NCI-H526 treated with DMSO at 0.1 percent for 48 hours (cell line): ENCODE results near the gene SPRYD3.
"Not testable (repeated sequence)": the region's sequence is repeated elsewhere in the genome, so short reads cannot be mapped to it uniquely, and the experiment has no call there.

Source experiments
- DNase-seq: peaks from one replicate; lab custom pipeline; 2025; lab: John Stamatoyannopoulos, UW

Gene SPRYD3

GRCh38 chr12:53079226-53080117, at the start of gene SPRYD3:
Gene SPRYD3 (minus strand): TSS chr12:53079390. CDS start chr12:53079333, 57 bp downstream.
- DNase-seq: peak; percentile 94

DNA sequence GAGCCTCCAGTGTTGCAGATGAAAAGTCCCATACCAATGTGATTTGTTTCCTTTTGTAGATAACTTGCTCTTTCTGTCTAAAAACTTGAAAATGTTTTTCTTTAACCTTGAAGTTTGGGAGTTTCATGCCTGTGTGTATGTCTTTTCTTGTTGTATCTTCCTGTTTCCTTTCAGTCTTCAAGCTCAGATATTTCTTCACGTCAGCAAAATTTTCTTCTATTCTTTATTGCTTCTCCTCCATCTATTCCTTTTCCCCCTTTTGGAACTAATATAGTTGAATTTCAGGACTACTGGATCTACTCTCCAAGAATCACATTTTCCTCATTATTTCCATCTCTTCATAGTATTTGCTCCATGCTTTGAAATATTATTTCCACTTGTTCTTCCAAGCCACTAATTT, 48.0 kb upstream of the SPRYD3 start:
- no peak for DNase-seq

GRCh38 chr12:53124352-53124723, 45.1 kb upstream of the SPRYD3 start:
- no peak for DNase-seq

DNA sequence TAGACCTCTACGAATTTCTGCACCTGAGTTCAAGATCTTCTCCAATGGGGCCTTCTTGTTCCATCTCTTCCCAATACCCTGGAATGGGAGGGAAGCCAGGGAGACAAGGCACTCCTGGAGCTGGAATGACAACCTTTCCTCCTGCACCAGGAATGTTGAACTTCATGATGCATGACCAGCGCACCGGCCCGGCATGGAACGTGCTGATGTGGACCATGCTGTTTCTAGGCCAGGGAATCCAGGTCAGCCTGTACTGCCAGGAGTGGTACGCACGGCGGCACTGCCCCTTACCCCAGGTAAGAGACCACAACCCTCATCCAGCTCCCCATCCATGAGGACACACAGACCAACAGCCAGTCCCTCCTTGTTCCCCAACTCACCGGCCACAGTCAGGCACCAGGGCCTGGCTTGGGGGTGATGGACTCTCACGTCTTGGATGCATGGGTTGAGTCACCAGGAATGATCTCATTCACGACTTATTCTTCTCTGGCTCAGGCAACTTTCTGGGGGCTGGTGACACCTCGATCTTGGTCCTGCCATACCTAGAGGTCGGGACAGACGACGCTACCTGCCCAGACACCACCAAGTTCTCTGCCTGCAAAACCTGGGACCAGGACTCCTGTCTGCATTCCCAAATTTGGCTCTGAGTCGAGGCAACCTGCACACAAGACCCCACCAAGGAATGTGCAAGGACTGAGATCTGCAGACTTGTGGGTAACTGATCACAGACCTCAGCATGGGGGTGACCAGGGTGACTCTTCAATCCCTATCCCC, 44.6 kb upstream of the SPRYD3 start:
- DNase-seq: no peak

GRCh38 chr12:53122961-53123468, 43.8 kb upstream of the SPRYD3 start:
- DNase-seq: no peak

GRCh38 chr12:53120685-53121525, 41.7 kb upstream of the SPRYD3 start:
- DNase-seq: no peak

DNA sequence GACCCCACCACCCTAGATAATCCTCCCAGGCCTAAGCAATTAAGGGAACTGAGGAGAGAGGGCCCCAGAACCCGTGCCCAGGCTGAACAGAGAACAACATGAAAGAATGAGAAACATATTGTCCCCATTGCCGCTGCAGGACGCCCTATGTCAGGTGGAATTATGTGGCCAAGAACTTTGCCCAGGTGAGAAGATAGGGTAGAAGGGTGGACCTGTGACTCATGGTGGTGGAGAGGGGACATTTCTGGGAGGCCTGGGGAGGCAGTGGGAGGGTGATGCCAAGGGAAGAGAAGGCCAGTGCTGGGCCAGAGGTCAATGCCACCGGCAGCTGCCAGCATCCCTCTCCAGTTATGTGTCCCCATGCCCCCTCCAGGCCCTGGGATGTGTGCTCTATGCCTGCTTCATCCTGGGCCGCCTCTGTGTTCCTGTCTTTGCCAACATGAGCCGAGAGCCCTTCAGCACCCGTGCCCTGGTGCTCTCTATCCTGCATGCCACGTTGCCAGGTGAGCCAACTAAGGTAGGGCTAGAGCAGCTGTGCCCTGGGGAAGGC, 39.6 kb upstream of the SPRYD3 start:
- DNase-seq: no peak

GRCh38 chr12:53115891-53116648, 36.9 kb upstream of the SPRYD3 start:
- no peak for DNase-seq

DNA sequence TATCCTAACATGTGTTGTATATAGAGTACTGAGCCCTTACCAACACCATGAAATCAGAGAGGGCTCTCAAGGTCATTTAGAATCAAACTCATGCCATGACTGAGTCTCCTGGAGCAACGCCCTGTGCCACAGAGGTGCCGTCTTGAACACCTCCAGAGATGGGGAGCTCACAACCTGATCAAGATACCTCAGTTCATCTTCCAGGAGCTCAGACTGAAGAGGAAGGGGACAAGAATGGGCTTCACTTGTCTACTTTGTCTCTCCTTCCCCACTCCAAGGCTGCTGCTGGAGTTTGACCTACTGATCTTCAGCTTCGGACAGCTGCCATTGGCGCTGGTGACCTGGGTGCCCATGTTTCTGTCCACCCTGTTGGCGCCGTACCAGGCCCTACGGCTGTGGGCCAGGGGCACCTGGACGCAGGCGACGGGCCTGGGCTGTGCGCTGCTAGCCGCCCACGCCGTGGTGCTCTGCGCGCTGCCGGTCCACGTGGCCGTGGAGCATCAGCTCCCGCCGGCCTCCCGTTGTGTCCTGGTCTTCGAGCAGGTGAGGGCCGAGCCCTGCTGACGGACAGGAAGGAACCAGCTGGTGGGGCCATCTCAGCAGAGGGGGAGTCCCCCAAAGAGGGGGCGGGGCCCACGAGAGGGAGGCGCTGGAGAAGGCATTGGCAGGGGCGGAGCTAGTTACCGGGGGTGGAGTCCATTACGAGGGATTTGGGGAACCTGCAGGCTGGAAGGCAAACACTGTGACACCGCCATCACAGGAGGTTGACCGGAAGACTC, 36.1 kb upstream of the SPRYD3 start:
- no peak for DNase-seq

DNA sequence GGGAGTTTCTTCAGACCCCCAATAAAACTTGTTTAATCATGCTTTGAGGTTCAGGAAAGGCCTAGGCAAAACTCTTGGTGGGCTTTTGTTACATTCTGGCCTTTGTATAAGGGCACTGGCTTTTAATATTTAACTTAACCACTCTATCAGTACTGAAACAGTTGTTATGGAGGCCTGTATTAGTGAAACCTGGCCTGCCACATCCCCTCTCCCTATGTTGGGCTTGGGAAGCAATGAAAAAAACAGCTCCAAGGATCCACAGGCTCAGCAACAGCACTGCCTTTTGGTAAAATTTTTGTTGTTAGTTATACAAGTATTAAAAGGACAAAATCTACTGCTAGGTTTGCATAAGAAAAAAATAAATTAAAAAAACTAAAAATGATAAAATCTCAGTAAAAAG, 34.8 kb upstream of the SPRYD3 start:
- DNase-seq: no peak

DNA sequence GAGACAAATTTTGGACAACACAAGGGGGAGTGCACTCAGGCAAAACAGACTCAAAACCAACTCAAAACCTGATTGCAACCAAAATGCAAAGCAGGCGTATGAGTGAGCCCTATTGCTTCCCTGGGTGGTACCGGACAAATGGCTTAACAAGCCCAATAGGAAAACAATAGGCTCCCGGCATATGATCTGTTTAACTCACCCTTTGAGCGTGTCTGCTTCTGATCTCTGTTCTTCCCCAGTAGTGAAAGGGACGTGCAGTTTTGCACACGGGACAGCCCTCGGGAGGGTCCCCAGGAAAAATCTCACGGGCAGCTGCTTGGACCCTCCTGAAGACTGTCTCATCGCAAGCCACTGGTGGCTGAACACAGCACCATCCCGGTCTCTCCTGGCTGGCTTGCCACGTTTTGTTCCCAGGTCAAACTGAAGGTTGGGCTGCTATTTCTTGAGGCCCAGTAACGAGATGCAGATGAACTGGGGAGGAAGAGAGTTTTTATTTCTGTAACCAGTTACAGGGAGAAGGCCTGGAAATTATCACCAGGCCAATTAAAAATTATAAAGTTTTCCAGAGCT, 34.0 kb upstream of the SPRYD3 start:
- no peak for DNase-seq

DNA sequence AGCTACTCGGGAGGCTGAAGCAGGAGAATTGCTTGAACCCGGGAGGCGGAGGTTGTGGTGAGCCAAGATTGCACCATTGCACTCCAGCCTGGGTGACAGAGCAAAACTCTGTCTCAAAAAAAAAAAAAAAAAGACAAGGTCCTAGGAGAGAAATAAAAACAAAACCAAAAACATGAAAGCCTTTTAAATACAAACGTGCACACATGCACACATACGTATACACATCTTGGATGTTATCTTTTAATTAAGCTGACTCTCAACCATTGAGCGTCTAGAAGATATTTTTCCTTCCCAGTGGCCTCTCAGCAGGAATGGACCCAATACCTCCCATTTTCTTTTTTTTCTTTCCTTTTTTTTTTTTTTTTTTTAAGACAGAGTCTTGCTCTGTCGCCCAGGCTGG, 33.2 kb upstream of the SPRYD3 start:
- DNase-seq: not testable (repeated sequence)

DNA sequence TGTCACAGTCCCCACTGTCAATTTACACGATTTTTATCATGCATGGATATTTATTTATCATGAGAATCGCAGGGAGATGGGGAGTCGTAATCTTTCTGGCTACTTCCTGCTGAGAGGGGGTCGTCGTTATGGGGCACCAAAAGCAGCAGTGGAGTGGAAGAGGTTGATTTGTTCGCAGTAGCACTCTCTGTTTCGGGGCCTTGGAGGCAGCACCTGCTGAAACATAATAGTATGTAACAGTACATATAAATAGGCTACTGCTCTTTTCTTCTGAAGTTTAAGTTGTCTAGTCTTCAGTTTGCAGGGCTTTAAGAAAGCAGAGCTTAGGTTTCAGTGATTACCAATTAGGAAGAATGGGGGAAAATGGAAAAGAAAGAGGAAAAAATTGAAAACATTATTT, 27.9 kb upstream of the SPRYD3 start:
- DNase-seq: no peak

- no peak for DNase-seq
Observed at GRCh38 chr12:53105712-53106439, 26.7 kb upstream of the SPRYD3 start.

DNA sequence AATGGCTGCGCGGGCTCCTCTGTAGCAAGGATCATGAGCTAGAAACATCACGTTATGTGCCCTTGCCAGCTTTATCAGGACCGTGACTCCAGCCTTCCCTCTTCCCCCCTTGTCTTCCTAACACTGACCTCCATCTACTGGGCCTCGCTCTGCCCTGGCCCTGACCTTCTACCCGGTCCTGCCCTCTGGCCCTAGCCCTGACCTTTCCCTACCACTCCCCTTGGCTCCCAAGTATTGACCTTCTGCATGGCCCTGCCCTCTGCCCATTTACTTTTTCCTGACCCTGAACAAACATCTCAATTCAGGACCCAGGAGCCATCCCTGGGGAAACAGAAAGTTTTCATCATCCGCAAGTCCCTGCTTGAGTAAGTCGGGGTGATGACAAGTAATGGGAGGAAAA, 26.1 kb upstream of the SPRYD3 start:
- no peak for DNase-seq

- DNase-seq: no peak
Observed at GRCh38 chr12:53103860-53104305, 24.7 kb upstream of the SPRYD3 start.

GRCh38 chr12:53102883-53103807, 24.0 kb upstream of the SPRYD3 start, which contains the start of gene SOAT2:
Gene SOAT2 (plus strand): TSS chr12:53103486. CDS start chr12:53103578, 92 bp downstream.
- DNase-seq: no peak
